NCI-H510A (cell line): ENCODE measurements around the gene GRAMD4.
A peak's percentile ranks its signal among the peaks of the same experiment; 100 is the strongest.

Experiments
- DNase-seq: peaks from one replicate; lab custom pipeline; 2025; lab: John Stamatoyannopoulos, UW

The GRAMD4 gene

DNA sequence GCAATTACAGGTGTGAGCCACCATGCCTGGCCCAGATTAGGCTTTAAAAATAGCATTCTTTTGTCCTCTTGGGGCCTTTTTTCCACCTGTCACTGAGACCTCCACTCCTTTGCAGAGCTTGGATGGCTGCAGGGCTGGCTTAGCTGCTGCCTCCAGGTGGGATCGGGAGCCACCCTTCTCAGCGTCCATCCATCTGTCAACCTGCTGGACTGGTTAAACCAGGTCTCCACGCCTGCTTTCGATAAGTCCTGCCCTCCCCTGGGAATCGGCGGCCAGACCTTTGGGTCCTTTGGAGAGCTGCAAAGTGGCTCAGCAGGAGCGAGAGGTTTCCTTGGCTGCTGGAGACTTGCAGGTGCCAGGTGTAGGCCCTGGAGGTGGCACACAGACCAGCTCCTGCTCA lies 23.4 kb upstream of the GRAMD4 start:
- DNase-seq, result peak; percentile 87

DNA sequence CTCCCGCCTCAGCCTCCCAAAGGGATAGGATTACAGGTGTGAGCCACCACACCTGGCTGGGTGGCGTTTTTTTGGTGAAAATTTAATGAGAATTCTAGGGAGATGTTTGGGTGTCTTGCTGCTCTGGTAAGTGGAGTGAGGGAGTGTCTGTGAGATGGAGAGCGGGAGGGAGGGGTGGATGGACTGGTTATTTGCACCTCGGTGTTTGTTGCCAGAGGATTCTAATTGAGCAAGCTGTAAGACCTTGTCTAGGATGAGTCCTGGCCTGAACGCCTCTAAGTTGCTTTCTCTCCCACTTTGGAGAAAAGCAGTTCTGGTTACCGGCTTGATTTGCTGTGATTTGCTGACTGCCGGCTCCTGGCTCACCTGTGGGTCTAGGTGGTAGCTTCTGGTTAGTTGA lies 22.0 kb upstream of the GRAMD4 start:
- no peak for DNase-seq

DNA sequence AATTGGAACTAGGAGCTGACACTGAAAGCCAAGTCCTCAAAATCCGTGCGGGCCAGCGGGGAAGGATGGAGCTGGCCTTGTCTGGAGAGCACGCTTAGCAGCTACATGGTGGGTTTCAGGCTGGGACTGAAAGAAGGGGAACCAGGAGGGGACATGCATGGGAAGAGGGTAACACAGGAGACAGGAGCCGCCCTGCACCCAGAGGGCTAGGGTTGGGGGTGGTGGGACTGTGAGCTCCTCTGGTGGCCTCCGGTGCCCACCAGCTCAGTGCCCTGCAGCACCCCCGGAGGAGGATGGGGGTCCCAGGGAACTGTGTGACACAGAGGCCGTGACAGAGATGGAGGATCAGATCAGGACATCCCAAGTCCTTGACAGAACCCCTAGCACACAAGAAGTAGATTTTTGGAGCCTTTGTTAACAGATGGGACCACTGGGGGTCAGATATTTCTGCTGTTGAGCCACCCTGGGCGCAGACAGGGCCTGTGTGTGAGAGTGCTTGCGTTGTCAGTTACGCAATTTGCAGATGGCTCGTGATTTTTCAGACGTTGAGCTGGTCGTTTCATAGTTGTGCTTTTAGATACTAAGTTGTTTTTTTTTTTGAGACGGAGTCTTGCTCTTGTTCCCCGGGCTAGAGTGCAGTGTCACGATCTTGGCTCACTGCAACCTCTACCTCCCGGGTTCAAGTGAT lies 21.3 kb upstream of the GRAMD4 start:
- no peak for DNase-seq

DNA sequence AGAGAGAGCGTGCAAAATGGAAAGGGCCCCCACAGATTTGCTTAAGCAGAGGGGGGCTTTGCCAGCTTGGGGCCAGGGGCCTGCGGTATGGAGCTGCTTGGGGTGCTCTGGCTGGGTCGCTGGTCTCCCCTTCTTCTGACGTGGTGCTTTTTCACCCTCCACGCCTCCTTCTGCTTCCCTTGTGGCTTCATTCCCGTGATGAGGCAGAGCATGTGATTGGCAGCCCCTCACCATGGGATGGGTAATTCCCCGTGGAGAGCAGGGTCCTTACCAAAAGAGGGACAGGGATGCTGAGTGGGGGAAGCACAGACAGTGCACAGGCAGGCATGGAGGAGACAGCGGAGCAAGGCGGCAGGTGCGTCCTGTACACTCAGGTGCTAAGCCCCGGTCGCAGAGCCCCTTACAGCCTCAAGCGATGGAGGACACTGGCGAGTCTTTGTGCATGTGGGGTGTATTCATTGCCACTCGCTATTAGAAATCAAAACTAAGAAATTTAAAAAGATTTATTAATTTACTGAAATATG lies 19.9 kb upstream of the GRAMD4 start:
- DNase-seq, result no peak

DNA sequence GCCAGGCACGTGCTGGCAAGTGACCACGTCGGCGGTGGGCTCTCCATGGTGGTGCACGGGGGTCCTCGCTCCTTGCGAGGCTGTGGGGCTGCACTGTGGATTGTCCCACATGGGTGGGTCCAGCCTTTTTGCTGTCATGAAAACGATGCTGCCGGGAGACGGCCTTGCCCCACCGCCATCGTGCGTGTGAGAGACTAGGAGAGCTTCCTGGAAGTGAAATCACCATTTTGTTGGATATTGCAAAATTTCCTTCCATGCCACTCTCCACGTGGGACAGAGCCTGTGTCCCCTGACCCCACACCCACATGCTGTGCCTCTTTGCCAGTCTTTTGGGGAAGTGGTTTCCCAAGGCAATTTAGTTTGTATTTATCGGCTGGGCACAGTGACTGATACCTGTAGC lies 18.2 kb upstream of the GRAMD4 start:
- no peak for DNase-seq

DNA sequence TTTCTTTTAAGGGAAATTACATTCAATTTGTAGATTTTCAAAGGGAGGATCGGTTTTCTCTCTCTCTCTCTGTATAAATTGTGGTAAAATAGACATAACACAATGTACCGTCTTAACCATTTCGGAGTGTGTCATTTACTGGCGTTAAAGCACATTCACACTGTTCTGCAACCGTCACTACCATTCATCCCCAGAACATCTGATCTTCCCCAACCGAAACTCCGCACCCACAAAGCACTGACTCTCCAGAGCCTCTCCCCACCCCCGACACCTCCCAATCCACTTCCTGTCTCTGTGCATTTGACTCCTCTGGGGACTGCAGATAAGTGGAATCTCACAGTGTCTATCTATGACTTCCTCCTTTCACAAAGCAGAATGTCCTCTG lies 15.9 kb upstream of the GRAMD4 start:
- DNase-seq, result no peak

DNA sequence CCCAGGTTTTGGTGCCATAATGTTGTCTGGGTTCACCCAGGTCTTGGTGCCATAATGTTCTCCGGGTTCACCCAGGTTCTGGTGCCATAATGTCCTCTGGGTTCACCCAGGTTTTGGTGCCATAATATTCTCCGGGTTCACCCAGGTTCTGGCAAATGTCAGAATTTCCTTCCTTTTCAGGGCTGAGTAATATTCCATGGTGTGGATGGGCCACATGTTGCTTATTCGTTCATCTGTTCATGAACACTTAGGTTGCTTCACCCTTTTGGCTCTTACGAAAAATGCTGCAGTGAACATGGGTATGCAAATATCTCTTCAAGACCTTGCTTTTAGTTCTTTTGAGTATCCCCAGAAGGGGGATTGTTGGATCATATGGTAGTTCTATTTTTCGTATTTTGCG lies 15.1 kb upstream of the GRAMD4 start:
- DNase-seq, result no peak

DNA sequence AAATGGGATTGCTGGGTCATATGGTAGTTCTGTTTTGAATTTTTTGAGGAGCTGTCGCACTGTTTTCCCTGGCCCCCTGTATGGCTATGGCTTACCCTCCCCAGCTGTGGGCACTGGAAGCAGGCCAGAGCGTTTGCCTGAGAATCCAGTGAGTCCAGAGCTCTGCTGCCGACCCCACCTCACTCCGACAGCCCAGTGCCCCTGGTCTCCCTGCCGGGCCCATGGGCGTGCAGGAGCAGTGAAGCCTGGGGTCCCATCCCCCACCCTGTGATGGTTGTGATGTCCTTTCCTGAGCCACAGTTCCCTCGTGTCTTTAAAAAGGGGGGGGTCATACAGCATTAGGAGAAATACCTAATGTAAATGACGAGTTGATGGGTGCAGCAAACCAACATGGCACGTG lies 13.3 kb upstream of the GRAMD4 start:
- no peak for DNase-seq

DNA sequence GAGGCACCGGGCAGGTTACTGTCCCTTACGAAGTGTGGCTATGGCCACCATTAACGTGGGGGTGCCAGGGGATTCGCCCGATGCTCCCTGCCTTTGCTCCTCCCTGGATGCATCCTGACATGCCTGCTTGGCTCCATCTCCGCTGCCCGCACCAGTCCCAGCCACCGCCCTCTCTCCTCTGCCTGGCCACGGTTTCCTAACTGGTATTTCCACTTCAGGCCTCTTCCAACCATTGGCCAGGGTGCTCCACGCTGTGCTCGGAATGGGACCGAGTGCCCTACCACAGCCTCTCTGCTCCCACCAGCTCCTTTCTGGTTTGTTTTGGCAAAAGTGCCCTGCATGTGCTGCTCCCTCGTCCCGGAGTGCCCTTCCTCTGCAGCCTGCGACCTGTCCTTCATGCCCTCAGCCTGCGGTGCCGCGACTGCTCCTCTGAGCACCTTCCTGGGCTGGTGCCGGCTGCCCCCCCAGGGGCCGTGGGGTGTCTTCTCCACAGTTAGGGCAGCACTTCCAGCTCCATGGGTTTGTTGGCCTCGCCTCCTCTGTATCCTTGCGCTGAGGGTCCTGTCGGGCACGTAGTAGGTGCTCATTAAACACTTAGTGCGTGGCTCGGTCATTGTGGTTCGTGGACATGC lies 12.6 kb upstream of the GRAMD4 start:
- DNase-seq, result no peak

DNA sequence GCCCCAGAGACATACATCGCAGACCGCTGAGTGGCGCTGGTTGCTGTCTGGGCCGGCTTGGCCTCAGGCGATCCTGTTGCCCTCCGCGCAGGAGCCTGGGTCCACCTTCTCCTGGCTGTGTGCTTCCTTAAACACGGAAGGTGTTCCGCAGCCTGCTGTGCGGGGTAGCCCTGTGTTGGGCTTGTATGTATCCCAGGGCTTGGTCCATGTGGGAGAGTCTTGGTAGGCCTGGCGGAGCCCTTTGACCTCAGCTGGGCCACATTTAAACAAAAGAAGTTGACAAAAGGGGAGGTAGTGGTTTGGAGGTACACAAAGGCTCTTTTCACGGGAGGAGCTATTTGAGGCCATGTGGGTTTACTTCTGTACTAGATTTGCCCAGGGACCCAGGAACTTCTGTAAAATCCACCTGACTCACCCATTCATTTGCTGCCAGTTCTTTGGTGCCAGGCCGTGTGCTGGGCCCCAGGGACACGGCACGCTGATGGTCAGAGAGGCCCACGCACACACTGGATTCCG lies 11.0 kb upstream of the GRAMD4 start:
- DNase-seq, result no peak

DNA sequence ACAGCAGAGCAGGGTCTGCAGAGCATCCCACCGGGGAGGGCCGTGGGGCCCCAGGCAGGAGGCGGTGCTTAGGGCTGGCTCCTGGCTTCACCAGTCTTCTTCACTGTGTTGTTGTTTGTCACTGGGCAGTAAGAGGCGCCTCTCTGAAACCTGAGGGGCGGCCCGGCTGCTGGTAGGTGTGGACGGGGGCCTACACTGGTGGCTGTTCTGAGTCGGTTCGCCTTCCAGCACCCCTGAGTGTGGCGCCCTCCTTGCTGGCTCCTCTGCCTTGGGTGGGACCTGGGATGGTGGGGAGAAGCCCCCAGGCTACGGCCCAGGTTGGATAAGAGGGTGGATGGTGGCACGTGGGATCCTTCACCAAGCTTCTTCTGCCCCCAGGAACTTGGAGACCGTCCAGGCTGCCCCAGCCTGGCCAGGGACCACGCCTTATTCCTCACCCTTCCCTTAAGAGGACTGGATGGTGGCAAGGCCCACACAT lies 10.4 kb upstream of the GRAMD4 start:
- no peak for DNase-seq

DNA sequence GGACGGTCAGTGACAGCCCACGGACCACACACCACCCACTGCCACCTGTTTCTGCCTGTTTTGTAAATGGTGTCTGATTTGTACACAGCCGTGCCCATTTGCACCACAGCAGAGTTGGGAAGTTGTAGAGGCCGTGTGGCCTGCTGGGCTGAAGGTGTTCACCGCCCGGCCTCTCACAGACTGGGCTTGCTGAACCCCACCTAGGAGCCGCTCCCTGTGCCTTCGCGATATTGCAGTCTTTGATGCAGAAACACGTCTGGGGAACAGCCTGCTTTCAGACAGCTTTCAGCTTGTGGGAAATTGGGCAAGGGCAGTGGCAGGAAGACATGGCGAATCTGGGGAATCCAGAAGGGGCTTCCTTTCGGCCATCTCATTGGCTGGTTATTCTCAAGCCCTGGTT lies 9.8 kb upstream of the GRAMD4 start:
- DNase-seq, result no peak

DNA sequence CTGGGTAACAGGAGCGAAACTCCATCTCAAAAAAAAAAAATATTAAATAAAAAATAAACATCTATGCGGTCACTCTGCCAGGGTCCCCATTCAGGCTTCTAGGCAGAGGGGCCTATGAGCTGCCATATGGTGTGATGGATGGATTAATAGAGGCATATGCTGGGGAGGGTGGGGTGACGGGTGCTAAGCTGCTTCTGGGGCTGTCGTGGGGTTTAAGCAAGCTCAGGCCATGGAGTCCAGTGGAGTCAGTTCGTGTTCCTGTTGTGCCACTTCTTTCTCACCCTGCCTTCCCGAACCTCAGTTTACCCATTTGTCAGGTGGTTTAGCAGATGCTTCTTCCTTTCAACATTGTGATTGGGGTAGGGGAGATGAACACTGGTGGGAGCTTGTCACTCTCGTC lies 9.0 kb upstream of the GRAMD4 start:
- DNase-seq, result no peak

DNA sequence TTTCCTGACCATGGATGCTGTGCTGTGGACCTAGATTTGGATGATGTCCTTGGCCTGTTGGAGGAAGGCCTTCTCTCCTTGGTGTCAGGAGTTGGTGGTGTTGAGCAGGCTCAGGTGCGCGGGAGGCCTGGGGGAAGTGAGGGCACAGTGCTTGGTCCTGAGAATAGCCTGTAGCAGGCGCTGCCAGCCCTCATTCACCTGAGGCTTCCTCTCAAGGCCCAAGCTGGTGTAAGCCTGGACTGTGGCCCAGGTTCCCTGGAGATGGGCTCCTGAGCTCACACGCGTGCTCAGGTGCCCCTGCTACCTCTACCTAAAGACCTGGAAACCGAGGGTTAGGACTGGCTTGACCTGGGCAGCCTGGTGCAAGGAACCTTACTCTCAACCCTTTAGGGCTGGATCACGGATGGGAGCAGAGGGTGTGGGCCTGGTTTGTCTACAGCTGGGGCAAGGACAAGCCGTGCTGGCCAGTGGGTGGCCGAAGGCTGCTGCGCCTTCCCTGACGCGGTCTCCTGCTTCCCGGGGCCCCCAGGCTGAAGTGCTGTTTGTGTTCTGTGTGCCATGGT lies 7.8 kb upstream of the GRAMD4 start:
- no peak for DNase-seq

DNA sequence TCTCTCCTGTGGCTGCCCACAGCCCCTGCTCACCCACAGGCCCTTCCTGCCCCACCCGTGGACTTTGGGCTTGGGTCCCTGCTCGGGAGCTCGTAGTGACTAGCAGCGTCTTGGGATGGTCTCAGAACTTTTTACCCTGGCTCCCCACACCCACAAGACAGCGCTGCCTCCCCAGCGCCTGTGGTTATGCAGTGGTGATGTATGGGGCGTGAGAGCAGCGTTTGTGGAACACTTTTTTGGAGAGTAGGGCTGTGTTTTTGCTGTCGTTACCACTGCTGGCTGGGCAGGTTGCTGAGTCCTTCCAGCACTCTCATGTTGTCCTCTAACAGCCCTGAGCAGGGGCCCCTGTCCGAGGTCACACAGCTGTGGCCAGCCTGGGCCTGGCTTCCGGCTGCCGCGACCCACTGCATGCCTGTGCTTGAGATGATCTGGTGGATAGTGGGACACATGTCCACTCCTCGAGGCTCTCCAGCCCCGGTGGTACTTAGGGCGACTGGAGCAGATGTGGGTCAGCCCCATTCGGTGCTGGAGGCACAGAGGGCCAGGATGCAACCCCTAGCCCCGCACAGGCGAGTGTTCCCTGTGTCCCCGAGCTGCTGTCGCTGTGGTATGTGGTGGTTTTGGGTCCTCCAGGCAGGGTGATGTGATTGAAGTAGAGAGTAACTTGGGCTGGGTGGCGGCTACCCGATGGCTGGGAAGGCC lies 7.1 kb upstream of the GRAMD4 start:
- no peak for DNase-seq

DNA sequence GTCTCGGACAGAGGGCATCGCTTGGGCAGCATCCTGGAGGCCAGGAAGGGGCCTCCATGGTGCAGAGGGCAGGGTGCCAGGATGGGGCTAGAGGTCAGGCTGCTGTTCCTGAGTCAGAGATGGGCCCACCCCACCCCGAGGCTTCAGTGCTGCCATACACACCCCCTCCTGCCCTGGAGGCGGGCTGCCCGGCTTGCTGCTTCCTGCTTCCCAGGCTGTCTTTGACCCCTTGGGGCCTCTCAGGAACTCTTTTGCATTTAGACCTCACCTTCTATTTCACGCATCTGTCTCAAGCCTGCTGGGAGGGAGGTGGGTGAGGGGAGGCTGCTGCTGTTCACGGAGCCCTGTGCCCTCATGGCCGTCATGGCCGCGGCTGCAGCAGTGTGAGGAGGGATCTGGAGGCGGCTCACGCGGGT lies 6.6 kb upstream of the GRAMD4 start:
- DNase-seq, result no peak

DNA sequence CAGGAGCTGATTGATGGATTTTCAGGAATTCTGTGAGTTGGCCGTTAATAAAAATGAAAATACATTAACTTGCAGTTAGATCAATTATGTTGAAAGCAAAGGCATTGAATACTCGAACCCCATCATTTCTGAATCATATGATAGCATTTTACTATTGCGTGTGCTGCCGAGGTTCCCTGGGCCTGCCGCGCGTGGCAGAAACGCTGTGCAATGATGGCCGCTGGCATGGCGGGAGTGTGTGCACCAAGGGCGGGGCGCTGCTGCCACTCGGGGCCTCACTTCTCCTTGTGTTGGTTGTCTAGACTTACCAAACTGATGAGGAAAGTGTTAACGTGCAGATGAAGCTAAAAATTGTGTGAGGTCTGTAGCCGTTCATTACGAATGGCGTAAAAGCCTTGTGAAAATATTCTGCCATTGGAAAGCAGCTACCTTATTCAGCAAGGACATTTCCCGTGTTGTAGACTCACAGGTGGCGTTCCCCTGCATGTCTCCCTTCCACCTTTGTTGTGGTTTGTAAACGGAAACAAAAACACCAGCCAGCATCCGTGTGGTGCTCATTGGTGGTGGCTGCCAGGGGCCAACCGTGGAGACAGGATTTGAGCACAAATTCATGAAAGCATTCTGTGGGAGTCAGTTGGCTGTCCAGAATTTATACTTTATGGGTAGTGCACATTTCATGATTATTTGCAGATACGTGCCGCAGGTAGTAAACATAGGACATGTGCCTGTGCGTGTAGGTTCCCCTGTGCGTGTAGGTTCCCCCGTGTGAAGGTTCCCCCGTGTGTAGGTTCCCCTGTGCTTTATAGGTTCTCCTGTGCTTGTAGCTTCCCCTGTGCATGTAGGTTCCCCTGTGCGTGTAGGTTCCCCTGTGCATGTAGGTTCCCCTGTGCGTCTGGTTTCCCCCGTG lies 5.9 kb upstream of the GRAMD4 start:
- DNase-seq, result no peak

DNA sequence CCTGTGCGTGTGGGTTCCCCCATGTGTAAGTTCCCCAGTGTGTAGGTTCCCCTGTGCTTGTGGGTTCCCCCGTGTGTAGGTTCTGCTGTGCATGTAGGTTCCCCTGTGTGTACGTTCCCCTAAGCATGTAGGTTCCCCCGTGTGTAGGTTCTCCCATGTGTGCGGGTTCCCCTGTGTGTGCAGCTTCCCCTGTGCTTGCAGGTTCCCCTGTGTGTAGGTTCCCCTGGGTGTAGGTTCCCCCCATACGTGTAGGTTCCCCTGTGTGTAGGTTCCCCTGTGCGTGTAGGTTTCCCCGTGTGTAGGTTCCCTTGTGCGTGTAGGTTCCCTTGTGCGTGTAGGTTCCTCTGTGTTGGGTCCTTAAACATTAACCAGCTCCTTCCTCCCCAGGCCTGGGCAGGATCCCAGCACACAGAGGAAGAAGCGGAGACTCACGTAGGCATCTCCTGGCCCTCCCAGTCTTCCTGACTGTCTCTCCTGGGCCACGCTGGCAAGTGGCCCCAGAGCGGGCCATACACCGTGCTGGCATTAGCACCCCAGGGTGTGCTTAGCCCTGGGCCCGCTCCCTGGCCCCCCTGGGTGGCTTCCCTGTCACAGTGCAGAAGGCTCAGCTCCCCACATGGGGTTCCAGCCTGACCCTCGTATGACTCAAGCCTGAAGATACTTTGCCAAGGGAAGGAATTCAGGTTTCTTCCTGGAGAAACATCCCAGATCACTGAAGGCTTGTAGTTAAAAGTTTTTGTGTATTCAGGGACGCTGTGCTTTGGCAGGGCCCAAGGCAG lies 2.8 kb upstream of the GRAMD4 start:
- no peak for DNase-seq

DNA sequence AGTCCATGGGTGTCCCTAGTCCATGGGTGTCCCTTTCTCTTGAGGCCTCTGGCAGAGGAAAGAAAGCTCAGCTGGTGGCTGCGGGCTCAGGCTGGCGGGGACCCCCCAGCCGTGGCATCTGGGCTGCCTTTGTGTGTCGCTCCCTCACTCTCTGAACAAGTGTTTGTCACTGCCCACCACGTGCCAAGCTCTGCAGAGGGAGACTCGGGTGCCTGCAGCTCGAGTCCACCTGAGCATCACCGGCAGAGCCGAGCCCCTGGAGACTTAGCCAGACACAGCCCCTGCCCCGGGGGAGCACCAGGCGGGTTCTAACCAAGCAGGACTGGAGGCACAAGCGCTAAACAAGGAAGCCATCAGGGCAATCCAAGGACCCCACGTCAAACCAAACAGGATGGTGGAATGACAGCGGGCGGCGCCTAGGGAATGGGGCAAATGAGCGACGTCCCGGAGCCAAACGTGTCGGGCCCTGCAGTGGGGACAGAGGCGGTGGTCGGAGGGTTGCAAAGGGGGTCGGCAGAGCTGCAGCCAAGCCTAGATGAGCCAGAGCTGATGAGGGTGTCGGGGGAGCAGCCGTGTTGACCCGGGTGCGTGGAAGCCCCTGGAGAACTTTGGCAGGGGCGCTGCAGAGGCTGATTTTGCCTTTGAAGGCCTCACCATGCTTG lies 2.1 kb upstream of the GRAMD4 start:
- DNase-seq, result no peak

DNA sequence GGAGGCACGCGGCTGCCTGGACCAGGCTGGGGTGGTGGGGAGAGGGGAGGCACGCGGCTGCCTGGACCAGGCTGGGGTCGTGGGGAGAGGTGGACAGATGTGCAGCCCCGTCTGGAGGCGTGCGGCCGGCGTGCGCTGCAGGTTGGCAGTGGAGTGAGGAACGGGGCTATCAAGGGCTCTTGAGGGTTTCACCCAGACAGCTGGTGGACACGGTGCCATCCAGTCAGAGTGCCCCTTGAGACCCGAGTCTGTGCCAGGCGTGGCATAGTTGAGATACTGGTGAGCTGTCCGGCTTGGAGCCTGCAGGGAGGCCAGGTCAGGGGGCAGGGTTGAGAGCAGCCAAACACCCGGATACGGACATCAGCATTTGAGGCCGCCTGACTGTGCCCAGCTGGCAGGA lies 1.5 kb upstream of the GRAMD4 start:
- no peak for DNase-seq
